D721Med (cell line): ENCODE results near the gene ITGB8.

ENCODE experiments used
- DNase-seq: peaks from one replicate; pipeline ENCODE4 v3.0.0; 2011; ENCODE audit warnings: low spot score; ENCODE audit not compliant: insufficient read length
- FAIRE-seq: peaks from 2 replicates; lab custom pipeline; 2011; peaks lifted over from hg19 to GRCh38; lab: Jason Lieb, UNC
- CTCF ChIP-seq: IDR thresholded peaks from 2 replicates; pipeline ENCODE4 v1.5.1; 2012; ENCODE audit warnings: mild to moderate bottlenecking, control low read depth; ENCODE audit not compliant: insufficient read depth; ENCODE audit errors: missing control alignments

Gene ITGB8

DNA sequence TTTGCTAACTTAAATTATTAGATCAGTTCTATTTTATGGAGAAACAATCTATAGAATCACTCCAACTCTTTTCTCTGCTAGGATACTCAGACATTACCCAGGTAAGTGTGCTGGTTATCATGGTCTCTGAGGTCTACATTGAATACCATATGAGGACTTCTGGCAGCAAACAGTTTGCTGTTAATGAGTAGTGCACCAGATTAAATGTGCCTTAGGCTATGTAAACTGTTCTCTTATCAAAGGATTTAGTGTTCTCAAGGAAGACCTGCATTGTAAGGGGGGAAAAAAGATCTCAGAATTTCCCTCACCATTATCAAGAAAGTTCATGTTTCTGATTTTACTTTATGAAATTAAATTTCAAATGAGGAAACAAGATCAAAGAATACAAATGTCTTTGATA, 107.5 kb downstream of the ITGB8 start:
- no peak for TF ChIP-seq CTCF
- FAIRE-seq (no peak), DNase-seq (no peak)

DNA sequence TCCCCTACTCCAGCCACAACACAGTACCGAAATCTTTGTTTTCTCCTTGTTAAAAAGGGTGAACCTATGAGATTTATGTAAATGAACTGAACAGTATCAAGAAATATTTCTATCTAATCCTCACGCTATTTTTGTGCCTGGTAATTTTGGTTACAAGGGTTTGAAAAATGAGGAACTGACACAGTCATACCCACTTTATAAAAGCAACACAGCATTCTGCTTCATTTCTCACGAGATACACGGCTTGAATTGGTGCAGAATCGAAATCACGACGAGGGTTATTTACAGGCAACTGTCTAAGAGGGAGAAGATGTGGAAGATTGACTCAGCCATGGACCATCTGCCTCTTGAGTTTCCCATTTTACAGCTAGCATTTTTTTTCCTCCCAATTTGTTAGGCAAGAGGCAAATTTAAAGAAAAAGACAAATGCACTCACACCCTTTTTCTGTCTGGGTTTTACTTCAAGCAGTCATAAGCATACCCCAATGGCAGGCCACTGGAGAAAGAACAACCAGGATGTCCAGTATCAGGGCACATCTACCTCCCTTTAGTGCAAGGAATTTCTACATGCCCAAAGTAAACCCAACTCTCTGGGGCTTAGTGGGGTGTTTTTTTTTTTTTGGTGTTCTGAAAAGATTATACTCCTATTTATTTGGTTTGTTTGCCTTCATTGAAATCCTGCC, 108.1 kb downstream of the ITGB8 start:
- DNase-seq (no peak), FAIRE-seq (no peak)
- TF ChIP-seq CTCF: no peak

DNA sequence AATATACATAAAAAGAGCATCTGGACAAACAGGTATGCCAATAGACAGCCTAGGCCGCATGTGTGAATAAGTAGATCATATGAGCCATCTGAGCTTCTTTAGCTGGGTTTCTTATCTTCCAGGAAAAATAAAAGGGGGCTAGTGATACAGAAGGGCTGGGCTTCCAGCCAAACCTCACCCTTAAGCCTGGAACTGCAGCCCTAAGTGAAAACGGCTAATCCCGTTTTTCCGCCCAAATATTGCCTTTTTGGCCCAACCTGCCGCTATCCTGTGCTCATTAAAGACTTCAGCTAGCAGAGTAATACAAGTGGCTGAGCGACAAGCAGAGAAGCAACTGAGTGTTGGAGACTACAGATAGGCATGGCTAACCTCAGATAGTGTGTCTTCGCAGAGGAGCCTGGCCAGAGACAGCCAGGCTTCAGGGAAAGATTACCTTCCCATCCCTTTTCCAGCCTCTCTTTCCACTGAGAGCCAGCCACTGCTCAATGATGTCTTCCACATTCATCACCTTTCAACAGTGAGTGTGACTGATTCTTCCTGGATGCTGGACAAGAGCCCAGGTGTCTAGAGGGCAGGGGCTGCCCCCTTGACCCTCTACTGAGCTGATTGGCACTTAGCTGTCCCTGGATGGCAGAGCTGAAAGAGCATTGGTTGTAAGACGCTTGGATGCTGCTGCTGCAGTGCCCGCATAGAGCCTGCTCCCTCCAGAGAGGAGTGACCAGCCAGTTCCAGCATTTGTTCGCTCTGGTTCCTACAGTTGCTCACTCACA, 108.9 kb downstream of the ITGB8 start:
- FAIRE-seq (no peak), DNase-seq (no peak)
- TF ChIP-seq CTCF: no peak

DNA sequence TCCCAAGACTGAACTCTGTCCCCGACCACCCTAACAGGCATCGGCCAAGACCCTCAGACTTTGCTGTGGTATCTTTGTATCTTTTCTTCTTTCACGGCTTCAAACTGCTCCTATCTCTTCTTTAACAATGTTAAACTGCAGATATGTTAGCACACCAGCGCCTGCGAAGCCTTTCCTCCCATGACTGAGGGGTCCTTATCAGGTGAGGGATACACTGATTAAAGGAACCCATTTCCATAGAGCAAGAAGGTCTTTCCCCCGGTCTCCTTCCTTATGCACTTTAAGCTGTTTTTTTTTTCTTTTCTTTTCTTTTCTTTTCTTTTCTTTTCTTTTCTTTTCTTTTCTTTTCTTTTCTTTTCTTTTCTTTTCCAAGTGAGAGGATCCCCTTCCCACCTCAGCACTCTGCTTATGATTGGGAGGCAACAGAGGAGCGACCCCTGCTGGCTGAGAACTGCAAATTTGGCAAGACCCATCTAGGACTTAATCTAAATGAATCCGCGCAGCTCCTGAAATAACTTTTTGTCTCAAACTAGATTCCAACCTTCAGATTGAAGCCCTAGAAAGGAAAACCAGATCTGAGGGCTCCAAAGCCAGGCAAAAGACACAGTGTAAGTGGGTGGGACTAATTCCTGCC, 109.9 kb downstream of the ITGB8 start:
- TF ChIP-seq CTCF: peak; percentile 36
- DNase-seq: no peak
- FAIRE-seq: no peak

DNA sequence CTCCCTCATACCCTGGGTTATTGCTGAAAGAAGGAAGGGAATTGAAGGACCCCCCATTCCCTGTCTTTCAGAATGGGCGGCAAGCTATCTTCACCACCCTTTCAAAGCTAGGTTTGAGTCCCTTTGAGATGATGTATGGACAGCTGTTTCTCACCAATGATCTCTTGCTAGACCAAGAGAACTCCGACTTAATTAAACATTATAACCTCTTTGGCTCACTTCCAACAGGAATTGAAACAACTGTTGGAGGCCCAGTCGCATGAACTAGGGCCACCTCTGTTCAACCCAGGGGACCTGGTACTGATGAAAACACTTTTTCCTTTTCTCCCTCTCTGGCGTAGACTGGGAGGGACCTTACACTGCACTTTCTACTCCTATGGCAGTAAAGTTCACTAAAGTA, 110.6 kb downstream of the ITGB8 start:
- no peak for DNase-seq
- no peak for TF ChIP-seq CTCF
- FAIRE-seq: no peak

- FAIRE-seq: no peak
- no peak for TF ChIP-seq CTCF
- no peak for DNase-seq
Observed at GRCh38 chr7:20441991-20442441, 111.3 kb downstream of the ITGB8 start.

DNA sequence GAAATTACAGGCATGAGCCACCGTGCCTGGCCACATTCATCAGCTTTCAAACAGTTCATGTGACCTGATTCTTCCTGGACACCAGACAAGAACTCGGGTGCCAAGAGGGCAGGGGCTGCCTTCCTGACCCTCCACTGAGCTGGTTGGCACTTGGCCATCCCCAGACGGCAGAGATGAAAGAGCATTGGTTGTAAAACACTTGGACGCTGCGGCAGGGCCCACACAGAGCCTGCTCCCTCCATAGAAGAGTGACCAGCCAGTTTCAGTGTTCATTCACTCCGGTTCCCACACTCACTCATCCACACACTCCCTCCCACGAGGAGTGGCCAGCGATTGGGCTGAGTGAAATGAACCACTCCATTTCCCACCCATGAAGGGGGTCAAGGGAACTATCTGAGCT, 112.3 kb downstream of the ITGB8 start:
- no peak for FAIRE-seq
- TF ChIP-seq CTCF: no peak
- DNase-seq: no peak
